C1 segment of cervical spinal cord (tissue), 14 donors: ENCODE measurements around the gene PSKH1.

Experiments used
- DNase-seq, 14 donors: peaks; one replicate each; lab custom pipeline; 2025; lab: John Stamatoyannopoulos, UW

PSKH1 gene

DNA sequence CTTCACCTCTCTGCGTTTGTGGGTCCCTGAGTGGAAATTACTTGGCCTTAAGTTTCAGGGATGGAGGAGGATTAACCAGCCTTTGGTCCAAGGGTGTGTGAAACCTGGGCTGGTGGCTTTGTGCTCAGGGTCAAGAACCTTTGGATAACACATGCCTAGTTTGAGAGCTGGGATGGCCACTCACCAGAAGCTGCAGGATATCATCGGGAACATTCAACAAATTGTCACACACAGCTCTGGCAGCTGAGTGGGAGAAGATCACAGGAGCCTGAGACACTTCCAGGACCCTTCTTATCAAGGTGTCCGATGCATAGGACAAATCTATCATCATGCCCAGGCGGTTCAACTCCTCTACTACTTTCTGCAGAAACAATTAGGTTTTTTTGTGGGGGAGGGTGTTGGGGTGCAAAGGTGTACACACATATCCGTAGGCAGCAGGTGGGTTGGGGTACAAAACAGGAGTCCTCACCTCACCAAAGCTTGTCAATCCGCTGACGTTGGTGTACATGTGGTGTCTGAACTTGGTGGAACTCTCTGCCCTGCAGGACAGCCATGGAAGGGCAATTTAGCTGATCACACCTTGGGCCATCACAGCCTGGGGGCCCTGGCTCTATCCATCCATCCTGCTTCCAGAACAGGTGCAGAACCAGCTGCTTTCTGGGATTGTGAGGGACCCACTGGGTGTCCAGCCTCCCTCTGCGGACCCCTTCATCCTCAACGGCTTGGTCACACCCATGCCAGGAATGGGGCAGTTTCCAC, 84.6 kb downstream of the PSKH1 start:
- DNase-seq = no peak
